ENCODE data around the gene GPSM3.
"Not testable (repeated sequence)": the region's sequence is repeated elsewhere in the genome, so short reads cannot be mapped to it uniquely, and the experiment has no call there.

Gene GPSM3

GRCh38 chr6:32200711-32201475 is 8.4 kb upstream of the GPSM3 start:
- no peak for DNase-seq

DNA sequence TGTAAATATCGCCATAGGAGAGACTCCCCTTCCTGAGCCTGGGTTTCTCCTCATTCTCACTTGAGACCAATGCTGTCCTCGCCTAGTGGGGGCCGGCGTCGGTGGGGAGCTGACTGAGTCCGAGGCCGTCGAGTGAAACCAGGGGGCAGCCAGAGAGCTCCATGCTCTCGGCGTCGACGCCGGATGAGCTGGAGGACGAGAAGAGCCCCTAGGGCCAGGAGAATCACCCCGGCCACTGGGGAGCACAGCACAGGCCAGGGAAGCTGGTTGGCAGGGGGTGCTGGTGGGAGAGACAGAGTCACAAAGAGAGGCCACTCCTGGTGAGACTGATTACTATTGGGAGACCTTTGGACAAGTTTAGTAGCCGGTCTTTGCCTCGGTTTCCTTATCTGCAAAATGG is 6.4 kb upstream of the GPSM3 start:
- no peak for DNase-seq

DNA sequence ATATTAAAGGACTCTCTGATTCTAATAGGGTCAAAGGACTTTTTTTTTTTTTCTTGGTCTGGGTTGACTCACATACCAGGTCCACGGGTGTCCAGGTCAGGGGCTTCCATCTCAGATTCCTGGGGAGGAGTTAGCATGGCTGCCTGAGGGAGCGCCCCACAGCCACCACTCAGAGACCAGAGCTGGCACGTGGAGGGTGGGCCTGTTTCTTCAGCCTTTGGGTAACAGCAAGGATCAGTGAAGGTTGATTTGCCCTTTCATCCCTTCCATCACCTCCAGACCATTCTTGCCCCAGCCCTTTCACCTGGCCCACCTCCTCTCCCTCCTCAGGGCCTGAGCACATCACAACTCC is 5.9 kb upstream of the GPSM3 start:
- no peak for DNase-seq

- DNase-seq, result no peak
These were observed 4.5 kb upstream of the GPSM3 start for GRCh38 chr6:32196682-32197616.

DNA sequence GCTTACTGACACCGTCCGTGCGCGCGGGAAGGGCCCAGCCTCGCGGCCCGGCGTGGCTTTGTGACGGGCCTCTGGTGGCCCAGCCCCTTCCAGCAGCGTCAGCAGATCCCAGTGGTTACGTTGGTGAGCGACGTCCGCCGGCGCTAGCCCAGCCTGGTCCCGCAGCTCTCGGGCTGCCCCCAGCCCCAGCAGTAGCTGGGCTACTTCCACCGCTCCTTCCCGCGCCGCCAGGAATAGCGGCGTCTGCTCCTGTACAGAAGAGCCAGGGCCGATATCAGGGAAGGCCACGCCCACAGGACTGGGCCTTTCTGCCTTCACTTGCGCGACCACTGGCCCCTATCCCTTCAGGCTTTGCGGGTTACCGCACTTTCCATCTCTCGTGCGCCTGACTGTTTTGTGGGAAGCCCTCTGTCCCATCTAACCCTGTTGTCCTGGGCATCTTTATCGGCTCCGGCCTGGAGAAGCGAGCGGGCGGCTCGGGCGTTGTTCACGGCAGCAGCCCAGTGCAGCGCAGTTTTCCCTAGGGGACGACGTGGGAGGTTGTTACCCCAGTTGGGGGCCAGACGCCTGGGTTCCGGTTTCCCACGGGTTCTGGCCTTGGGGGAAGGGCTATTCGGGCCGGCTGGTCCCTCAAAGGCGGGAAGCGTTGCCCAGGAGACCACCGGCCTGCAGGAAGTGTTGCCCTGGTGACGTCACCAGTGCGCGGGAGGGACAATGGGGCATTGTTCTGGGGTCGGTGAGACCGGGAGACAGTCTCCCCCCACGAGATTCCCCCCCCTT is 3.6 kb upstream of the GPSM3 start:
- DNase-seq, result peak; percentile 77

GRCh38 chr6:32195652-32195901 is 3.1 kb upstream of the GPSM3 start:
- peak; percentile 99 for DNase-seq

DNA sequence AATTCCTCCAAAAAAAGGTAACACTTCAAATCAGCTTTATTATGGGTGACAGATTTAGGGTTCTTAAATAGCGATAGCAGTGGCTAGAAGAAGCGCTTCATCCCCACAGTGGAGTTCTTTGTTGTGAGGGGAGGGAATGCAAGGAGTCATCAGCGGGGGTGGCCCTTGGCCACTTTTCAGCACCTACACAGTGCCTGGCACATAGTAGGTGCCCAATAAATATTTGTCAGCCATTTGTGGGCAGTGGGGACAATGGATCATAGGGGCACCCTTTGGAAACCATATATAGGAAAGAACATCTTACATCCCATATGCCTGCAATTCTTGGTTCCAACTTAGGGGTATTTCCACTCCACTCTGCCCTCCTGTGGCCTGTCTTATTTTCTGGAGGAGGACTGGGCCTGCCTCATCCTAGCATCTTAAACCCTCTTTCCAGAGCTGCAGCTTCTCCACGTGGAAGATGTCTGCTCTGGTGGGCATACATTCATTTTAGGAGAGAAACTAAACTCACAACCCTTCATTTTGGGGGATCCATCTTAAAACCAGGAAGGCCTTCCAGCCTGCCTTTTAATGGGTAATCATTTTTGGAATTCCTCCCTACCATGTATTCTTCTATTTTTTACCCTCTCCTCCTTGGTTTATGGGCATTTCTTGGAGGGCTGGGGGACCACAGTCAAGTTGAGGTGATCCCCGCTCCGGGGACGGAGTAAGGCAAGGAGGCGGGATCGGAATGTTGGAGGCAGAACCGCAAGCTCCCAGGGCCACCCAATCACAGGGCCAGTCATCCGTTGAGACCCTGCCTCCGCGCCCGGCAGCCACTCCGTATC is 2.6 kb upstream of the GPSM3 start:
- peak; percentile 73 for DNase-seq

GRCh38 chr6:32194388-32194787 is 1.9 kb upstream of the GPSM3 start:
- DNase-seq, result no peak

GRCh38 chr6:32193096-32193495 is 653 bp upstream of the GPSM3 start:
- DNase-seq, result not testable (repeated sequence)

DNA sequence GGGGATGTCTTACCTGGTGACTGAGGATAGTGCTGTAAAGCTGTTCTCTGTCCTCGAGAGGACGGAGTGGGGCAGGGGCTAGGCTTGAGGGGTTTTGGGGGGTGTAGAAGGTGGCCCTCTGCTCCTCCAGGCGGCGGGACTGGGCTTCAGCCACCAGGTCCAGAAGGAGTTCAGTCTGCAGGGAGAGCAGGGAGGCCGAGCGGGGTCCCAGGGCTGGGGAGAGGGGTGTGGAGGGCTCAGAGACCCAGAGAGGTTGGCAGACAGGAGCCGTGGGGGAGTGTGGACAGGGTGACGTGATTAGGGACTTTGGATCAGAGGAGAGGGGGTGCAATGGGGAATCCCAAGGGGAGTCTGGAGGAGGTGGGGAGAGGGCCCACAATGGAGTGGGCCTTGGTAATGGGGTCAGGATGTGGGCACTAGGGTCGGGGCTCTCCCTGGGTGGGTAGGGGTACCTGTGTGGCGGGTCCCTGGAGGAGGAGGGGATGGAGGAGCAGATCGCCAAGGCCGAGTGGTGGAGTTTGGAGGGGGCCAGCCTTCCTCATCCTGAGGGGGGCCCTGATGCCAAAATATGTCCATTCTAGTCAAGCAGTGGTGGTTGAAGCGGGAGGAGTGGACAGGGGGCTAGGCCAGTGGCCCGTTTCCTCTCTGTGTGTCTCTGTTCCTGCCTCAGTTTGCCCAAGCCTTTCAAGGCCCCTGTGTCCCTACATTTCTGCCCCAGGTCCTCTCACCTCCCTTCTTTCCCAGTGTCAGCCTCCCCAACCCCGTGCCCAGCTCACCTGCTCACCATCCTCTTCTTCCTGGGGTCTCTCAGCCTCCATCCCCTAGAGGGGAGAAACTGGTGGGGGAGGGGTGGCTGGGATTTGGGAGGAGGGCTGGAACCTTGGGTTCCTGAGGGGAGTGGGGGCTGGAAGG is 491 bp downstream of the GPSM3 start:
- DNase-seq, result no peak

DNA sequence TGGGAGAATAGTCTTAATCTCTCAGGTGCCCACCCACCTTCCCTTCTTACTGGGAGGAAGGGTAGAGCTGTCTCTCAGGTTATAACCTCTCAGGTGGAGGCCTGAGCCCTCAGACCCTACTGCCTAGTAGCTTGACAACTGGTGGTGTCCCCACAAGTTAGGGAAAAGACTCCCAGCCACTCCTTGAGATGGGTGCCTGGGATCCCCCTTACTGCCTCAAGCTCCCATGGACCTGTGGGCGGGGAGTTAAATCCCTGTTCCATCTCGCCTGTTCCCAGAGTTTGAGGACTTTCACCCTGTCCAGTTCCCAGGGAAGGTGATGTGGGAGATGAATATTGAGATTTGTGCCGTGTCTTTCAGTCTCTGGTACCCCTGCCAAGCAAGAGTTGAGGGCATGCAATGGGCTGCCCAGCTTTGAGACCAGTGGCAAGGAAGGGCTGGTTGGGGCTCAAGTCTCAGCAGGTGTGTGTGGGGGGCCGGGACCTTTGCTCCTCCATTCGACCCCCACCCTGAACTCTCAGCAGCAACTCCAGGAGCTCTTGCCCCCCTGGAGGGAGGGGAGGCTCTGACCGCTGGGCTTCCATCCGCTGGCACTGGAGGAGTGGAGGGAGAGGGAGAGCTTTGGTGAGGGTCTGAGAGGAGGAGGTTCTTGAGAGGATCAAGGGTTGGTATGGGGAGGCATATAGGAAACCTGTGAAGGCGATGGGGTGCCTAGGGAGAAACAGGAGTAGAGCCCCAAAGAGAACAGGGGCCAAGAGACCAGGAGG is 1.3 kb downstream of the GPSM3 start:
- no peak for DNase-seq

DNA sequence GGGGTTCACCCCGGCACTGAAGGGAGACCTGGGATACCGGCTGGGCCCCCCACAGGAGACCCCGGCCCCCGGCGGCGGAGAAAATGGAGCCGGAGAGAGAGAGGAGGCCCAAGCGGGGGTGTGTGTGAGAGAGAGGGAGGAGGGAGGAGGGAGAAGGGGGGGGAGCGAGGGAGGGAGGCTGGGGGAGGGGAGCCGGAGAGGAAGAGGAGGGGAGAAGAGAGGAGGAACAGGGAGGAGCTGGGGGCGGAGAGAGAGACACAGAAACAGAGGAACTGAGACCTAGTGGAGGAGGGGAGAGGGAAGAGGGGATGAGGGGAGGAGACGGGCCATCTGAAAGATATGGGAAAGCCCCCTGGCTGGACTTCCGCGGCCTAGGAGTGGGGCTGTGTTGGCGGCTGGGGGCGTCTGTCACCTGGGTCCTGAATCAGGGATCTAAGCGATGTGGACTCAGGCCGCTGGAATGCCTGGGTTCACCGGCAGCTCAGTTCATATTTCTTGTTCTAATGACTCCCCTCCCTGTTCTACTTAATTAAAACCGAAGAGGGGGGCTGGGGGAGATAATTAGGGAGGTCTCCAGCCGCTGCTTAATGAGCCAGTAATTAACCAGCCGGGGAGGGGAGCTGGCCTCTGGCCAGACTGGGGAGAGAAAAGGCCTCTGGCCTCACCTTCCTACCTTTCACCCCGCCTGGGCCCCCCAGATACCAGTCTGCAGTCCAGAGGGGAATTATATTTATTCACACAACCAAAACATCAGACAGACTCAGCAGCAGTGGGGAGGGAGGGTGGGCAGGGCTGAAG is 2.2 kb downstream of the GPSM3 start, which contains the start of gene PBX2:
PBX2 (minus strand) TSS at position 149 of the 798 bp plus-strand sequence. CDS start 287 bp downstream, outside the sequence.
- DNase-seq, result peak; percentile 90

DNA sequence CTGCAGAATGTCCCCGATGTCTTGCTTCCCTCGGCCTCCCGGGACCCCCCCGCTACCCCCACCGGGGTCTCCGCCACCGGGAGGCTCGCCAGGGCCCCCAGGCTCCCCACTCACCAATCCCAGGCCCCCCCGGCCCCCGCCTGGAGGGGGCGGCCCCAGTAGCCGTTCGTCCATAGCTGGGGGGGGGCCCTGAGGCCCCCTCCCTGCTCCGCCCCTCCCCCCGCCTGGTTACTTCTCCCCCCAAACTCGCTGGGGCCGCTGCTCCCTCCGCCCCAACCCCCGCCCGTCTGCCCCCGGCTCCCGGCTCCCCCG is 2.7 kb downstream of the GPSM3 start:
- no peak for DNase-seq

DNA sequence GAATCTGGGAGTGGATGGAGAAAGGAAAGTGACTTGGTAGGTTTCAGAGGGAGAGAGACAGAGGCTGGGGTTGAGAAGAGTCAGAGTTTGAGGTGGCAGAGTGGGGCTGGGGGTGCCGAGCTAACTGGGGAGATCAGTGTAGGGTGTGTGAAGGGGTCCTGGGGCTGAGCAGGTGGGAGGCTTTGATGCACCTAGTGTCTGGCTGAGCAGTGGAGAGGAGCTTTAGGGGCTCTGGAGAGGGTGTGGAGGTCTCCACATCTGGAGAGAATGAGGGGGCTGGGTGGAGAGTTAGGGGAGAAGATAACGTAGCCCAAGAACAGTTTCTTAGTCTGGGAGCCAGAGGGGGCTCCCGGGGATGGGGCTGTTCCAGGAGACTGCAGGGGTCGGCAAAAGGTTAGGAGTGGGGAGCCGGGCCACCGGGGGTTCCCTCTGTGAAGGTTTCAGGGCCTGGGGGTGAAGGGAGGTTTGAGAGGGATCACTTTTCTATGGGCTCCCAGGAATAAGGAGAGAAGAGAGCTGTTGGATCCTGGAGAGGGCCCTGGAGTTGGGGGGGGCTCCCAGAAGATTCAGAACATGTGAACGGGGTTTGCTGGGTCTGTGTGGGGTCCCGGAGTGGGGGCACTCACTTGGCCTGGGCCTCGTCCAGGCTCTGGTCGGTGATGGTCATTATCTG is 3.2 kb downstream of the GPSM3 start:
- no peak for DNase-seq

GRCh38 chr6:32188381-32189068 is 3.9 kb downstream of the GPSM3 start:
- no peak for DNase-seq

DNA sequence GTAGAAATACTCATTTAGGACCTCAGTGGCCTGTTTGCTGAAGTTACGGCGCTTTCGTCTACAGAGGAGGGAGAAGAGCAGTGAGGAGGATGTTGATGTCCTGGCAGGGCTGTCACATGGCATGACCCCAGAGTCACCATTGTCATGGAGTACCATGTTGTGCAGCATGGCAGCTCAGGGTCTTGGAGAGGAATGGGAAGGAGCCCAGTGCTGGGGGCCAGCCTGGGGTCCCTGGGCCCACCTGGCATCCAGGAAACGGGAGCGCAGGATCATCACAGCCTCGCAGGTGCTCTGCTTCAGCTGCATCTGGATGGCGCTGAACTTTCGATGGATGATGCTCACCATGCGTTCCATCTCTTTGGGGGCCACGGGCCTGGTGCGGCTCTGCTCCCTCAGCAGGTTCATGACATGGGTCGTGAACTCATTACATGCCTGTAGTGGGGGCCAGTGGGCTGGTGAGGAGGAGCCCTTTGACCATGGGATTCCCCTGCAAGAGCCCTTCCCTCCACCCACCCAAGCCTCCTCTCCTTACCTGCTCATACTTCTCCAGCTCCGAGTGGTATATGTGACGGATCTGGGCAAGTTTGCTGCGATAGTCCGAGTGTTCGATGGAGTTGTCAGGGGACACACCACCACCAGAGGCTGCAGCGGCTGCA is 4.6 kb downstream of the GPSM3 start:
- not testable (repeated sequence) for DNase-seq

DNA sequence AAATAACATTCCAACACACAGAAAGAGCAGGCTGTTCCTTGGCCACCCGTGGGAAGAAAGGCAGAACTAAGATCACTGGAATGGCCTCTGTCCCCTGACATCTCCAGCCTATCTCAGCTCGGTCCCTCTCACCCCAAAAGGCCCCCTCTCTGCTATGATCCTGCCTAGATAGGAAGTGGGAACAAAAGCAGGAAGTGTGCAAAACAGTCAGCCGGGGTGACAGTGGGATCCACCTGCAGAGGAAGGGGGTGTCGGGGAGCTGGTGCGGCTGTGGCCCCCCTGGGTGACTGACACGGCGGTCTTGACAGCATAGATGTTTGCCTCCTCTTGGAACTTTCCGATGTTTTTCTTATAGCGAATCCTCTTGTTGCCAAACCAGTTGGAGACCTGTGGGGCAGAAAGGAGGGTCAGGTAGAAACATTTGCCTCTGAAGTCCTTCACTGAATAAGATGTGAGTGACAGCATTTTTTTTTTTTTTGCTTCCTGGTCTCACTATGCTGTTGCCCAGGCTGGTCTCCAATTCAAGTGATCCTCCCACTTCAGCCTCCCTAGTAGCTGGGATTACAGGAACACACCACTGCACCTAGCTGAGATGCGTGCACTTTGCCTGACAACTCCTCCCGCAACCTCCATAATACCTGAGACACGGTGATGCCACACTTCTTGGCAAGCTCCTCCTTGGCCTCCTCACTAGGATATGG is 5.3 kb downstream of the GPSM3 start:
- DNase-seq, result no peak

Measured in NCI-H2171 treated with DMSO at 0.1 percent for 48 hours (cell line).